ENCODE measurements around the gene DGAT2.

Gene DGAT2

DNA sequence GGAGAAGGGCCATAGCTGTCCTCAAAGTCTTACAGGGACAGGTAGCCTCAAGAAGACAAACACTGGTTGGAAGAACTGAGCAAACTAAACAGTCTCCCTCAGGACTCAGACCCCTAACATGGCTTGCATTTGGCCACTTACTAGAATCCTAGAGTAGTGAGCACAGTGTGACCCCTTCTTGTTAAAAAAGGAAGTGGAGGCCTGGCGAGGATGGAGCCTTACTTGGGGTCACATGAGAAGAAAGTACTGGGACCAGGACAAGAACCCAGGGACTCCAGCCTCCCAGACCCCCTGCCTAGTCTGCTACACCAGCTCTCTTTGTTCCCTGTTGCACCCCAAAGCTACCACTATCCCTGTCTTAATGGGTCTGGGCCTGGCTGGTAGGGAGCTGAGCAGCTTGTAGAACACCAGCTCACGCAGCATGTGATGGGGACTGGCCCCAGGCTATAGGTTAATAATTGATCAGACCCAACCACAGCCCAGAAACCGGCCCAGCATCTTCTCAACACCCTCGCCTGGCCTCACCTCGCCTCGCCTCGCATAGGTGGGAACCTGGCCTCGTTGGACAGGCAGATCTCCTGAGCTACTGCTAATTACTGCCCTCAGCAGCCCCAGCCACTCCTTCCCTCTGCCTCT lies 17.6 kb downstream of the DGAT2 start:
- no peaks in the 10 kb centered on the region for H4K20me1 ChIP-seq (ENCODE audit: insufficient read depth, low read length)
- H3K79me2 ChIP-seq (ENCODE audit: insufficient read depth, low read length): no peaks in the 10 kb centered on the region
- no peaks in the 10 kb centered on the region for H3F3A ChIP-seq (ENCODE audit: insufficient read depth, low read length)
- no peak overlapping the region for H3K4me2 ChIP-seq (ENCODE audit: low read length)
- H3K27ac ChIP-seq (ENCODE audit: low read depth, low read length, poor library complexity, severe bottlenecking): no peak overlapping the region
- H3K4me3 ChIP-seq (ENCODE audit: low read depth, low read length, poor library complexity, severe bottlenecking): no peak overlapping the region
- H3K27me3 ChIP-seq (ENCODE audit: insufficient read depth, low read length): no peaks in the 10 kb centered on the region
- TF ChIP-seq EZH2 (IDR thresholded peaks at IDR 0.05; ENCODE audit: borderline replicate concordance, low read length) (no peak), CTCF (IDR thresholded peaks at IDR 0.05; ENCODE audit: low read length) (no peak)
- H3K36me3 ChIP-seq (ENCODE audit: insufficient read depth, low read length): no peaks in the 10 kb centered on the region
- H3K9me3 ChIP-seq (ENCODE audit: low read length): no peaks in the 10 kb centered on the region
- no peaks in the 10 kb centered on the region for H3K9me2 ChIP-seq (ENCODE audit: low read depth, low read length)
- H3K4me1 ChIP-seq (ENCODE audit: insufficient read depth, low read length, severe bottlenecking): no peaks in the 10 kb centered on the region
- H3K9ac ChIP-seq (ENCODE audit: low read length): no peak overlapping the region
- no peak overlapping the region for H2AFZ ChIP-seq (ENCODE audit: low read length)

DNA sequence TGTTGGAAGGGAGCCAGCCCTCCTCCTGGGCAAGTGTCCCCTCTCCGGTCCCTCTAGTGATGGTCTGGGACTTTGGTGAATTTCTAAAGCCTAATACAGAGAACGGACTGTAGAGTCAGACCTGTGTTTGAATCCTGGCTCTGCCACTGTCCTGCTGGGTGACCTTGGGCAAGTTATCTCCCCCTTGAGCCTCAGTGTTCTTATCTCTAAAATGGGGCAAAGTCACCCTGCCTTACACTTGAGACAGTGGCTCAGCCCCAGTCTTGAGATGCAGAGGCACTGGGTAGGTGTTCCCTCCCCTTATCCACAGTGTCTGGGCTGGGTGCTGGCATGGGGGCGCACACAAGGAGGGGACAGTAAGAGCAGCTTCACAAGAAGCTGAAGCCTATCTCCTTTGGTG lies 20.9 kb downstream of the DGAT2 start:
- Histone ChIP-seq H4K20me1 (ENCODE audit: insufficient read depth, low read length) (no peaks in the 10 kb centered on the region), H3K9me3 (ENCODE audit: low read length) (no peaks in the 10 kb centered on the region), H3K79me2 (ENCODE audit: insufficient read depth, low read length) (no peaks in the 10 kb centered on the region), H3K27ac (ENCODE audit: low read depth, low read length, poor library complexity, severe bottlenecking) (no peak overlapping the region), H3K4me2 (ENCODE audit: low read length) (no peak overlapping the region), H2AFZ (ENCODE audit: low read length) (no peak overlapping the region), H3K4me3 (ENCODE audit: low read depth, low read length, poor library complexity, severe bottlenecking) (no peak overlapping the region), H3K9ac (ENCODE audit: low read length) (no peak overlapping the region), H3K9me2 (ENCODE audit: low read depth, low read length) (no peaks in the 10 kb centered on the region), H3F3A (ENCODE audit: insufficient read depth, low read length) (no peaks in the 10 kb centered on the region), H3K4me1 (ENCODE audit: insufficient read depth, low read length, severe bottlenecking) (no peaks in the 10 kb centered on the region), H3K36me3 (ENCODE audit: insufficient read depth, low read length) (no peaks in the 10 kb centered on the region), H3K27me3 (ENCODE audit: insufficient read depth, low read length) (no peaks in the 10 kb centered on the region)
- TF ChIP-seq EZH2 (IDR thresholded peaks at IDR 0.05; ENCODE audit: borderline replicate concordance, low read length): no peak
- TF ChIP-seq CTCF (IDR thresholded peaks at IDR 0.05; ENCODE audit: low read length): no peak

GRCh38 chr11:75790986-75791385 lies 22.4 kb downstream of the DGAT2 start:
- no peak overlapping the region for H2AFZ ChIP-seq (ENCODE audit: low read length)
- no peaks in the 10 kb centered on the region for H3K79me2 ChIP-seq (ENCODE audit: insufficient read depth, low read length)
- no peaks in the 10 kb centered on the region for H4K20me1 ChIP-seq (ENCODE audit: insufficient read depth, low read length)
- no peak overlapping the region for H3K4me3 ChIP-seq (ENCODE audit: low read depth, low read length, poor library complexity, severe bottlenecking)
- TF ChIP-seq CTCF (IDR thresholded peaks at IDR 0.05; ENCODE audit: low read length) (no peak), EZH2 (IDR thresholded peaks at IDR 0.05; ENCODE audit: borderline replicate concordance, low read length) (no peak)
- no peaks in the 10 kb centered on the region for H3K9me3 ChIP-seq (ENCODE audit: low read length)
- H3K27me3 ChIP-seq (ENCODE audit: insufficient read depth, low read length): no peaks in the 10 kb centered on the region
- H3K27ac ChIP-seq (ENCODE audit: low read depth, low read length, poor library complexity, severe bottlenecking): no peak overlapping the region
- no peaks in the 10 kb centered on the region for H3K9me2 ChIP-seq (ENCODE audit: low read depth, low read length)
- no peaks in the 10 kb centered on the region for H3F3A ChIP-seq (ENCODE audit: insufficient read depth, low read length)
- no peak overlapping the region for H3K9ac ChIP-seq (ENCODE audit: low read length)
- H3K4me2 ChIP-seq (ENCODE audit: low read length): no peak overlapping the region
- H3K4me1 ChIP-seq (ENCODE audit: insufficient read depth, low read length, severe bottlenecking): no peaks in the 10 kb centered on the region
- H3K36me3 ChIP-seq (ENCODE audit: insufficient read depth, low read length): no peaks in the 10 kb centered on the region

All from OCI-LY1 (cell line).